Measurements from ENCODE around the gene AURKAIP1. TPM values are rescaled to one million over a fixed set of nuclear protein-coding genes. Genes with fewer than 3 reads are reported as not detected.

The AURKAIP1 gene
- total and polyA plus RNA-seq, 2 of the 13 experiments (the other 11 are each of a cell fraction or from before 2014, with no cell fraction given): 69.5 to 175 TPM

- TF ChIP-seq ZNF20 (CRISPR knock-in tag; IDR thresholded peaks at IDR 0.05): no peak
- TF ChIP-seq DMAP1 (CRISPR knock-in tag; IDR thresholded peaks at IDR 0.05): peak; percentile 43; the same call in 1 of the 2 replicates
- no peak; the same call in 1 of the 2 replicates for TF ChIP-seq ZNF546 (CRISPR knock-in tag; conservative IDR thresholded peaks at IDR 0.05)
- TF ChIP-seq MATR3 (CRISPR knock-in tag; IDR thresholded peaks at IDR 0.05): no peak
- no peak for TF ChIP-seq MBD4 (IDR thresholded peaks at IDR 0.05; ENCODE audit: borderline replicate concordance, low read length)
- TF ChIP-seq ZFAT (CRISPR knock-in tag; conservative IDR thresholded peaks at IDR 0.05): no peak
- TF ChIP-seq ONECUT2 (CRISPR knock-in tag; IDR thresholded peaks at IDR 0.05): no peak
- peak; percentile 91 for TF ChIP-seq GATAD1 (CRISPR knock-in tag; IDR thresholded peaks at IDR 0.05)
- TF ChIP-seq ZBTB44 (CRISPR knock-in tag; IDR thresholded peaks at IDR 0.05): no peak
- peak; percentile 52; the same call in 1 of the 2 replicates for TF ChIP-seq ZBTB2 (CRISPR knock-in tag; IDR thresholded peaks at IDR 0.05; ENCODE audit: low read depth)
- no peak for TF ChIP-seq SOX13 (IDR thresholded peaks at IDR 0.05)
- TF ChIP-seq SOX13 (CRISPR knock-in tag; conservative IDR thresholded peaks at IDR 0.05 in 1 of 2, IDR thresholded peaks at IDR 0.05 in 1 of 2): no peak
- TF ChIP-seq TFE3 (CRISPR knock-in tag; IDR thresholded peaks at IDR 0.05): no peak
- no peak for TF ChIP-seq MTF2 (CRISPR knock-in tag; IDR thresholded peaks at IDR 0.05; ENCODE audit: borderline replicate concordance)
- TF ChIP-seq ZNF724P (CRISPR knock-in tag; IDR thresholded peaks at IDR 0.05; ENCODE audit: borderline replicate concordance): 0 out of 2 replicates have a peak, but pooled peaks have one; percentile 59
- peak; percentile 20; the same call in 1 of the 2 replicates for TF ChIP-seq GLI4 (CRISPR knock-in tag; IDR thresholded peaks at IDR 0.05; ENCODE audit: borderline replicate concordance)
- no peak for TF ChIP-seq FOXJ3 (CRISPR knock-in tag; IDR thresholded peaks at IDR 0.05; ENCODE audit: borderline replicate concordance)
- peak; percentile 77; the same call in 1 of the 2 replicates for TF ChIP-seq ZC3H13 (CRISPR knock-in tag; IDR thresholded peaks at IDR 0.05)
- TF ChIP-seq ZNF75D (CRISPR knock-in tag; IDR thresholded peaks at IDR 0.05; ENCODE audit: borderline replicate concordance): no peak
- no peak for TF ChIP-seq ZNF3 (CRISPR knock-in tag; IDR thresholded peaks at IDR 0.05)
- TF ChIP-seq SP4 (CRISPR knock-in tag; IDR thresholded peaks at IDR 0.05): peak; percentile 73
- TF ChIP-seq ZMAT5 (CRISPR knock-in tag; IDR thresholded peaks at IDR 0.05; ENCODE audit: borderline replicate concordance, low read depth): 0 out of 2 replicates have a peak, but pooled peaks have one; percentile 26
- peak; percentile 46 to 48; a peak in 1 of 4 replicates for TF ChIP-seq NR2F1 (CRISPR knock-in tag; IDR thresholded peaks at IDR 0.05)
- no peak for TF ChIP-seq ZNF615 (CRISPR knock-in tag; IDR thresholded peaks at IDR 0.05; ENCODE audit: borderline replicate concordance)
- peak; percentile 8; the same call in 1 of the 2 replicates for TF ChIP-seq ZNF121 (CRISPR knock-in tag; IDR thresholded peaks at IDR 0.05)
Observed at GRCh38 chr1:1324524-1325287, 50.3 kb downstream of the AURKAIP1 start, which contains the start of the genes CPTP and INTS11 (continued).
